ENCODE data around the gene SRSF1.

The SRSF1 gene

GRCh38 chr17:58002973-58003372 lies 4.1 kb downstream of the SRSF1 start:
- no peaks in the 10 kb centered on the region for H3K27me3 ChIP-seq (ENCODE audit: insufficient read depth, low read length, poor library complexity)
- peaks cover 48% of the 10 kb centered on the region for H3K4me1 ChIP-seq (ENCODE audit: insufficient read depth, low read length)
- ATAC-seq (ENCODE audit: insufficient read depth, low read depth) (no peak), DNase-seq (no peak)
- peak overlapping the region in 1 of 2 experiments; percentile 2; a peak in 1 of 4 replicates for H3K4me3 ChIP-seq (ENCODE audit: low read depth in 1 of 2, low read length in 2 of 2)
- H3K36me3 ChIP-seq (ENCODE audit: insufficient read depth, low read length), result peaks cover 82% of the 10 kb centered on the region
- H3K9me3 ChIP-seq (ENCODE audit: insufficient read depth, low read length, severe bottlenecking), result no peaks in the 10 kb centered on the region
- H2AFZ ChIP-seq (ENCODE audit: low read depth, low read length), result no peak overlapping the region
- H3K79me2 ChIP-seq (ENCODE audit: insufficient read depth, low read length), result peaks cover 58% of the 10 kb centered on the region
- H3K4me2 ChIP-seq (ENCODE audit: insufficient read depth, low read length), result peak overlapping the region; percentile 84; the same call in 1 of the 2 replicates
- TF ChIP-seq CTCF (IDR thresholded peaks at IDR 0.05; ENCODE audit: borderline replicate concordance, extremely low read depth, low read length, poor library complexity, severe bottlenecking) (no peak), EZH2 (IDR thresholded peaks at IDR 0.05; ENCODE audit: borderline replicate concordance, low read depth, low read length, severe bottlenecking) (no peak)
- peaks cover 74% of the 10 kb centered on the region for H4K20me1 ChIP-seq (ENCODE audit: insufficient read depth, low read length)
- 0 out of 2 replicates have a peak overlapping the region, but pooled peaks have one; percentile 2 for H3K9ac ChIP-seq (ENCODE audit: low read depth, low read length)
- H3K27ac ChIP-seq (ENCODE audit: low read length), result no peak overlapping the region

GRCh38 chr17:58002154-58002948 lies 4.7 kb downstream of the SRSF1 start:
- H3K9ac ChIP-seq (ENCODE audit: low read depth, low read length), result 0 out of 2 replicates have a peak overlapping the region, but pooled peaks have one; percentile 2
- H3K4me1 ChIP-seq (ENCODE audit: insufficient read depth, low read length), result peaks cover 46% of the 10 kb centered on the region
- no peak overlapping the region for H3K27ac ChIP-seq (ENCODE audit: low read length)
- ATAC-seq (ENCODE audit: insufficient read depth, low read depth), result no peak
- H3K27me3 ChIP-seq (ENCODE audit: insufficient read depth, low read length, poor library complexity), result no peaks in the 10 kb centered on the region
- no peaks in the 10 kb centered on the region for H3K9me3 ChIP-seq (ENCODE audit: insufficient read depth, low read length, severe bottlenecking)
- peaks cover 74% of the 10 kb centered on the region for H4K20me1 ChIP-seq (ENCODE audit: insufficient read depth, low read length)
- DNase-seq, result no peak
- TF ChIP-seq EZH2 (IDR thresholded peaks at IDR 0.05; ENCODE audit: borderline replicate concordance, low read depth, low read length, severe bottlenecking), result no peak
- peak overlapping the region; percentile 84 for H3K4me2 ChIP-seq (ENCODE audit: insufficient read depth, low read length)
- H3K79me2 ChIP-seq (ENCODE audit: insufficient read depth, low read length), result peaks cover 55% of the 10 kb centered on the region
- peak overlapping the region in 1 of 2 experiments; percentile 2; a peak in 1 of 4 replicates for H3K4me3 ChIP-seq (ENCODE audit: low read depth in 1 of 2, low read length in 2 of 2)
- peaks cover 82% of the 10 kb centered on the region for H3K36me3 ChIP-seq (ENCODE audit: insufficient read depth, low read length)
- H2AFZ ChIP-seq (ENCODE audit: low read depth, low read length), result no peak overlapping the region

- DNase-seq, result no peak
- Histone ChIP-seq H3K27ac (ENCODE audit: low read length) (no peak overlapping the region), H3K4me3 (ENCODE audit: low read depth in 1 of 2, low read length in 2 of 2) (no peak overlapping the region), H2AFZ (ENCODE audit: low read depth, low read length) (no peak overlapping the region), H4K20me1 (ENCODE audit: insufficient read depth, low read length) (peaks cover 77% of the 10 kb centered on the region), H3K4me2 (ENCODE audit: insufficient read depth, low read length) (peak overlapping the region; percentile 10; the same call in 1 of the 2 replicates), H3K9me3 (ENCODE audit: insufficient read depth, low read length, severe bottlenecking) (no peaks in the 10 kb centered on the region), H3K27me3 (ENCODE audit: insufficient read depth, low read length, poor library complexity) (no peaks in the 10 kb centered on the region), H3K36me3 (ENCODE audit: insufficient read depth, low read length) (peaks cover 78% of the 10 kb centered on the region), H3K9ac (ENCODE audit: low read depth, low read length) (no peak overlapping the region), H3K4me1 (ENCODE audit: insufficient read depth, low read length) (peaks cover 46% of the 10 kb centered on the region), H3K79me2 (ENCODE audit: insufficient read depth, low read length) (peaks cover 50% of the 10 kb centered on the region)
- no peak for ATAC-seq (ENCODE audit: insufficient read depth, low read depth)
- no peak for TF ChIP-seq CTCF (IDR thresholded peaks at IDR 0.05; ENCODE audit: borderline replicate concordance, extremely low read depth, low read length, poor library complexity, severe bottlenecking)
- no peak for TF ChIP-seq EZH2 (IDR thresholded peaks at IDR 0.05; ENCODE audit: borderline replicate concordance, low read depth, low read length, severe bottlenecking)
Measured at GRCh38 chr17:58001461-58002124, 5.5 kb downstream of the SRSF1 start.

Data from DND-41 (cell line).